GM19043 (cell line): Measurements from ENCODE around the gene FBLN7.

Experiments used
- ATAC-seq: cut with Tn5 transposase; IDR thresholded peaks from one replicate; pipeline ENCODE4 v1.9.1; 2021; ENCODE audit warnings: low read depth; ENCODE audit not compliant: unreplicated experiment

The FBLN7 gene

DNA sequence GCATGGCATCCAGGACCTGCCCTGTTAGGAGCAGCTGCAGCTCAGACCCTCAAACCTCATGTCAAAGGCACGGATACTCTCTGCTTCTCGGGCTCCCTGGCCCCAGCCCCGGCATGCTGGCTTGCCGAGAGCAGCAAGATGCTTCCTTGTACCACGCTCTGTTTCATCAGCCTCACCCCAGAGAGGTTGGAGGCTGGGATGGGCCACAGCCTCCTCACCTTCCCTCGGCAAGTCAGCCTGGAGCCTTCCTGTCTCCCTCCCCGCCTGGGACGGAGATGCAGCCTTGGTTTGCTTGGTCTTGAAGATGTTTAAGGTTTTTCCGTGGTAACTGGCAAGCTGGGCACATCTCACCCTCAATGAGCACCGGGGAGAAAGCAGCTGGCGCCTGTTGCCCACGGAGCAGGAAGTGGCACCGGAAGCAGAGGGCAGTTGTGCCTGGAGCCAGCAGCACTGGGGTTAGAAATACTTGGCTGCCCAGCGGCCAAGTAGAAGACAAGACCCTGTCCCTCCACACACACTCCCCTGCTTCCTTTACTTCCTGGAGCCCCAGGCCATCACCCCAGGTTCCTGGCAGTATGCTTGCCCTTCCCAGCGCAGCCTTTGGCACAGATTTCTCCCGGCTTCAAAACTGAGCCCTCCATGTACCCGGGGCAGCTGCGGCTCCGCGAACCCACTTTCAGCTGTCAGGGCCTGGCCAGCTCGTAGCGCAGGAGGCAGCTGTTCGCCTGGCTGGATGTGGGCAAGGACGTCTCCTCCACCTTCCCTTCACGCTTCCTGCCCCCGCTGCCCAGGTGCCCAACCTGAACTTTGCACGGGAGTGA lies 17.4 kb downstream of the FBLN7 start:
- no peak for ATAC-seq

DNA sequence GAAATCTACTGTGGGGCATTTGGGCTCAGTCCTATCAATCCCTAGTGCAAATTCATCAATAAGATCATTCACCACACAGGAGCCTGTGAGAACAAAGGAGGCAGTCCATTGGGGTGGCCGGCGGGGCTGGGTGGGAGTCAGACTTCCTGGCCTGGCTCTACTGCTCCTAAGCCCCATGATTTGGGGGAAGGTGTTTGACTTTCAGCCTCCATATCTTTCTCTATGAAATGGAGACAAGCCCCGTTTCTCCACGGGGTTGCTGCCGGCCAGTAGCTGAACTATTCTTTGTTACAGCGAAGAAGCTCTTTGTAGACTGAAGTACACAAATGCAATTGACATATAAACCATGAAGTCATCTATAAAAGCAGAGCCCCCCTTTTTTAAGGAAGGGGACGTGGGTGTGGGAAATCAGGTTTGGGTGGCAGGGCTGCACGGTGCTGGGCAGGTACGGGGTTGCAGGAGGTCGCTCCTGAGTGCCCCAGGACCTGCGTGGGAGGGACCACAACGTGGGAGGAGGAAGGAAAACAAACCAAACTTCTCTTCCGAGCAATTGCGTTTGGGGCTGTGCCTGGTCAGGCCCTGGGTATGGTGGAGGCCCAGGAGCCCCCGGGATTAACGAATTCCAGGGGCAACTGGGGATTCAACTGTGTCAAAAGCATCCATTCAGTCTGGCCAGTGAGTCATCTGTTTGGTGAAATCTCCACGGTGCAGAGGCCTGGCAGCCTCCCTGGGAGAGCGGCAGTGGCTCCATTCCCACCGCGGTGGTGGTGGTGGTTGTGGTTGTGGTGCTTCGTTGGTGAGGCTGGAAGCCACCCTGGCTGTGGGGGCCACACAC lies 18.2 kb downstream of the FBLN7 start:
- ATAC-seq, result no peak

DNA sequence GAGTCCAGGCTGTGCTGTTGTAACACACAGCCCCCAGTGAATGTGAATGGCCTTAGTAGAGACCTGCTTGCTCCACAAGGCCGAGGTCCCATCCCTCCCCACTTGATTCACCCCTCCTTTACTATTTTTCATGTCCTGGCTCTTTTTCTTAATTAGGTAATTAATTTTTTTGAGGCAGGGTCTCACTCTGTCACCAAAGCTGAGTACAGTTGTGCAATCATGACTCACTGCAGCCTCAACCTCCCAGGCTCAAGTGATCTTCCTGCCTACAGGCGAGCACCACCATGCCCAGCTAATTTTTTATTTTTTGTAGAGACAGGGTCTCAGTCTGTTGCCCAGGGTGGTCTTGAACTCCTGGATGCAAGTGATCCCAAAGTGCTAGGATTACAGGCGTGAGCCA lies 19.3 kb downstream of the FBLN7 start:
- ATAC-seq, result no peak

DNA sequence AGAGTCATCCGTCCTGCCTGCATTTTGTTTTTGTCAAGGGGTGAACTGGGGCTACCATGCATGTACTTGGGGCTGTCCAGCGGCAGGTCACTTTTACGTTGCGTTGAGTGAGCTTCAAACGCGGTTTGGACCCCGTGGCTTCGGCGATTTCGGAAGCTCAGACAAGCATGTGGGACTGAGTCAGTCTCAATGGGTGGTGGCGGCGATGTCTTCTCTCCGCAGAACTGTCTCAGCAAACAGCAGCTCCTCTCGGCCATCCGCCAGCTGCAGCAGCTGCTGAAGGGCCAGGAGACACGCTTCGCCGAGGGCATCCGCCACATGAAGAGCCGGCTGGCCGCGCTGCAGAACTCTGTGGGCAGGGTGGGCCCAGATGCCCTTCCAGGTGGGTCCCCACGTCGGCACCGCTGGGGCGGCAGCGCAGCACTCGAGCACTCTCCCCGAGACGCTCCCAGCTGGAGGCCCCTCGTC lies 21.3 kb downstream of the FBLN7 start:
- no peak for ATAC-seq

DNA sequence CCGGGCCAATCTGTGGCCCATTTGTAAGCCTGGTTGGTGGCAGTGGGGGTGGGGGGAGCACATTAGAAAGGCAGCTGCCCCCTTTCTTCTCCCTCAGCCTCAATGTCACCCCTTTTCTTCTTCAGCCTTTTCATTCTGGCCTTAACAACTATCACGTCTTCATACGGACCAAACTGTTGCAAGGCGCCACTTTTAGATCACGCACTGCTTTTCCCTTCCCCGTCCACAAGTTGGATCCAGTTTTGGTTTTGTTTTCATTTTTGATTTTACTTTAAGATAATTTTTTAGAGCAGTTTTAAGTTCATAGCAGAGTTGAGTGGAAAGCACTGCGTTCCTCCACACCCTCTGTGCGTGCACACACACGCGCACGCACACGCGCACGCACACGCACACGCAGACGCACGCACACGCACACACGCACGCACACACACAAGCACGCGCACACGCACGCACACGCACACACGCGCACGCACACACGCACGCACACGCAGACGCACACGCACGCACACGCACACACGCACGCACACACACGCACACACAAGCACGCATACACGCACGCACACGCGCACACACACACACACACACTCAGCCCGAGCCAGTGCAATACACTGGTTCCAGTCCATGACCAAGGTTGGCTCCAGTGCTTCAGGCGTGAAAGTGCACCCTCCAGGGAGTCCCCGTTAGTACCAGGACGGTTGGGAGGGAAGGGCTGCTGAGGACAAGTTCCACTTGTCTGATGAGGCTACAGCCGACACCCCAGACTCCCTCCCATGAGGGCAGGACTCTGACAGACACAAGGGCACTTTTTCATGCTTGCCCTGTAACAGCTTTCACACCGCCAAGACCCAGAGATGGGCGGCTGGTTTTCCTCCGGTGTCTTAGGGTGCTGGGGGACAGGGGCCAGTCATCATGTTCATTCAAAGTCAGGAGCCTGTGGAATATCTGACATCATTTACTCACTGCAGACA lies 22.4 kb downstream of the FBLN7 start:
- ATAC-seq, result no peak

DNA sequence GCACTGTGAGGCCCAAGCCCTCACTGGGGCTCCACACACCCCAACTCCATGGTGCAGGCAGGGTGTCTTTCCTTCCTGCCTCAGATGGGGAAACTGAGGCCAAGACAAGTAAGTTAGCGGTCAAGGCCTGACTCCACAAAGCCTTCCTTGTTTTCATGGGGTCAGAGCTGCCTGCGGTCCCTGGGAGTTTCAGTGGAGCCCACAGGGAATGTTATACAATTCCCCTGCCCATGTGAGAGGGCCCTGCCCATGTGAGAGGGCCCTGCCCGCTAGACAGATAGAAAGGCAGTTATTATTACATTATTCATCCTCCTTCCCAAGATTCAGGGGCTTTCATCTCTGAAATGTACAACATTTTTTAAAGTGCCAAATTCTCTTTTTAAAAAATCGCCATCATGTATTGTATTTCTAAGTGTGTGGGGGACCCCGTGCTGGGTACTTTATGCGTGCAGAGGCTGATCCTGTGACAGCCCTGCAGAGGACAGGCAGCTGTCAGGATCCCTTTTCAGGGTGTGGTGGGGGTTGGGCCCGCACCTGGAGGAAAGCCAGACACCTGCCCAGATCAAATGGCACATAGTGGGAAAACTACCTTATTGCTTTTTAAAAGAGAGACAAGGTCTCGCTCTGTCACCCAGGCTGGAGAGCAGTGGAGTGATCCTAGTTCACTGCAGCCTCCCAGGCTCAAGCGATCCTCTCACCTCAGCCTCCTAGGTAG lies 23.4 kb downstream of the FBLN7 start:
- no peak for ATAC-seq

DNA sequence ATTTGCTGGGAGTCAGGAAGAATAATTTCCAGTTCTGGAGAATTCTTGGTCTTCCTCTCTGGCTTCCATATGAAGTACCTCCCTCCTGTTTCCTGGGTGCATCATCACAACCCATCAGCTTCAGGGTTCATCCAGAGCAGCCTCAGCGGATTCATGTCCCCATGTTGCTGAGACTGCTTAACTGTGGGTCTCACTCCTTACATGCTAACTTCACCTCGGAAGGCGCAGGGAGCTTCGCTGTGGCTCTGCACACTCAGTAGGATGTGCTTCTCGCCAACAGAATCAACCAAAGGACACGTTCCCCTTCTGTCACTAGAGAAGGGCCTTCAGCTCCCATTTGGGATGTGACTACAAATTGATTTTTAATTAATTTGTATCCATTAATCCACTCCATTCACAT lies 24.2 kb downstream of the FBLN7 start:
- no peak for ATAC-seq

DNA sequence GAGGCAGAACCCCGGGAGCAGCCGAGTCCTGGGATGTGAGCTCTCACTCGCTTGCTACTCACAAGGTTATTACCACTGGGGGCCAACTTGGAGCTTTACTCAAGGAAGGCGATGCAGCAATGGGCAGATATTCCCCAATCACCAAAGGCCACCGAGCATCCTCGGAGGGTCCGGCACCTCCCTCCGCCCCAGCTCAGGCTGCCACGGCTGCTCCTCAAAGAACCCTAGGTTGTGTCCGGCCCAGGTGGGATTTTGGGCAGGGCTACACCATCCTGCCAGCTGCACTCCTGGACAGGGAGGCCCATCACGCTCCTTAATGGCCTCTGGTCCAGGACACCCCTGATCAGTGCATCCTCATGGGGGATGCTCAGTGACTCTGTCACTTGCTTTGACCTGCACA lies 24.8 kb downstream of the FBLN7 start:
- ATAC-seq, result no peak

DNA sequence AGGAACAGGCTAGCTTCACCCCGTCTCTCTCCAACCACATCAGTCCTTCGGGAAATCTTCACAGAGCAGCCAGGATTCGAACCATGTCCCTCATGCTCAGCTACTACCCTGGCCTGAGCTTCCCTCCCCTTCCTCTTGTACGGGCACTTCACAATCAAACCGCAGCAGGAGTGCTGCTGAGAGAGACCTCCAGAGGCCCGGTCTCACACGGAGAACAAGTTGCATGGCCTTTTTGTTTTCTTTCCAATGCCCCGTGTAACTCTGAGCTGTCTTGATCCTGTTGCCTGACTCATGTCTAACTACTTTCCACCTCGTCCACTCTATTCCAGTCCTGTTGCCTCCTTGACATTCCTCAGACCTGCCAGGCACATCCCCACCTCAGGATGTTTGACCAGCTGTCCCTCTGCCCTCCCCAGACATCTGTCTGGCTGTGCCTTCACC lies 25.4 kb downstream of the FBLN7 start:
- no peak for ATAC-seq

DNA sequence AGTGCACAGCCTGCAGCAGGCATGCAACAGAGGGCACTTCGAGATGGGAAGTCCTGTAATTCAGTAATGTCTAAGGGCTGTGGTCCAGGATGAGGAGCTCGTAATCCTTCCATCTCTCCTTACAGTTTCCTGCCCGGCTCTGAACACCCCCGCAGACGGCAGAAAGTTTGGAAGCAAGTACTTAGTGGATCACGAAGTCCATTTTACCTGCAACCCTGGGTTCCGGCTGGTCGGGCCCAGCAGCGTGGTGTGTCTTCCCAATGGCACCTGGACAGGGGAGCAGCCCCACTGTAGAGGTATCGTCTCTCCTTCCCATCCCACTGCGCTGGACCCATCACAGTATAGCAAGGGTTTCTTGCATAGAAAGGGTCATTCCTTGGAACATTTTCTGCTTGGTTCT lies 26.7 kb downstream of the FBLN7 start:
- no peak for ATAC-seq

DNA sequence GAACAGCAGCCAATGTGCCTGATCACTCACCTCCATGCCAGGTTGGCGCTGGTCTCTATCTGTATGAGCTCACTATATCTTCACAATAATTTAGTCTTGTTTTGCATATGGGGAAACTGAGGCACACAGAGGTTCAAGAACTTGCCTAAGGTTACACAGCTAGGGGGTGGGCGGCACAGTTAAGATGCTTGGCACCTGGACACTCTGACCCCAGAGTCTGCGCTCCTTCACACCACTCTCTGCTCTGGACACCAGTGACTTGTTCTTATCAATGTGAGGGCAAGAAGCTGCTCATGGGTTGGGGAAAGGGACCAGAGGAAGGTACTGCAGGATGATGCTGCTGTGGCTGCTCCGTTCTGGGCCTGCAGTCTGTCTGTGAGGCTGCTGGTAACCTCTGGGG lies 27.1 kb downstream of the FBLN7 start:
- no peak for ATAC-seq

DNA sequence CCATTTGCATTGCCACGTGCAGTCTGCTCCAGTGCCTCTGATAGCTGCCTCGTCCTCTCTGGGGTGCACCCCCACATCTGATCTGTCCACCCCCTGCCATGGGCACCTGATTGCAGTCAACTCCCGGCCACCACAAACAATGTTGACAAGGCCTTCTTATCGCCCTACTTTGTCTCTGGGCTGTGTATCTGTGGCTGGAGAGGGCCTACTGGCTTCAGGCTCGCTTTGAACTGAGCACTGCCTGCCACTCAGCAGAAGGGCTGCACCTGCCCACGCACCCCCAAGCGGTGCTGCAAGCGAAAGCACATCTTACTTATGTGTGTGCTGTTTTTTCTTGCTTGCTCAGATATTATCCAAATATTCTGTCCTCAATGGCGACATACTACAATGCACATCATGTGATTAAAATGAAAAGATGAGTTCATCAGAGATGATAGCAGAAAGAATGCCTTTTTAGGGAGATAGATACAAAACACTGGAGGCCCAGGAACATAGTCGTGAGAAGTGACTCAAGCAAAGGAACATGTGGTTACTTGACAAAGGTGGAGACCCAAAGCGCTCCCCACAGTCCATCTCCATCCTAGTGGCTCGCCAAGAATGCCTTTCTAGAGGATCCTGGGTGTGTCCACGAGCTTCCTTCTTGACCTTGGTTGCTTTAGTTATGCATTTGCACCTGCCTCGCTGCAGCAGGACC lies 28.8 kb downstream of the FBLN7 start:
- ATAC-seq, result no peak

DNA sequence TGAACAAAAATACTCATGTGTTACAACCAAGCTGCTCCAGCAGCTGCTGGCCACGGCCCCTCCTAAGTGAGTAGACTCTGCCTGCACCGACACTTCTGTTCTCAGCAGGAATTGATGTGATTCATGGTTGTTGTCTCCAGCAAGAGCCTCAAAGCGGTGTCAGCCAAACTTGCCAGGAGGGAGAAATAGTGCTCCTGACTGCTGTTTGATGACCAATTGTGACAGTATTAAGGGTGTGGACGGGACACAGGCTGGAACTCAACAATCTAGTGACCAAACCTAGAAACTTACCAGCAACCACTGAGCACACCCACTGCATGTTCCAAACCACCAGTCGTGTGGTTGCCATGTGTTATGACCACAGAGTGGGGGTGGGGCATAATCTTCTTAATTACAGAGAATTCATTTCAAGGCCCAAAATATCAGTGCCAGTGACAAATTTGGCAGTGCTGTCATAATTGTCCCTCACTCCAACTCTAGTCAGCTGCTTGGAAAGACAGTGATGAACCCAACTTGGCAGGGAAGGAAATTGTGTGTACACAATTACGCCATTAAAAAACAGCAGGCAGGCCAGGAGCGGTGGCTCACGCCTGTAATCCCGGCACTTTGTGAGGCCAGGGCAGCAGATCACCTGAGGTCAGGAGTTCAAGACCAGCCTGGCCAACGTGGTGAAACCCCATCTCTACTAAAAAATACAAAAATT lies 30.4 kb downstream of the FBLN7 start:
- no peak for ATAC-seq

DNA sequence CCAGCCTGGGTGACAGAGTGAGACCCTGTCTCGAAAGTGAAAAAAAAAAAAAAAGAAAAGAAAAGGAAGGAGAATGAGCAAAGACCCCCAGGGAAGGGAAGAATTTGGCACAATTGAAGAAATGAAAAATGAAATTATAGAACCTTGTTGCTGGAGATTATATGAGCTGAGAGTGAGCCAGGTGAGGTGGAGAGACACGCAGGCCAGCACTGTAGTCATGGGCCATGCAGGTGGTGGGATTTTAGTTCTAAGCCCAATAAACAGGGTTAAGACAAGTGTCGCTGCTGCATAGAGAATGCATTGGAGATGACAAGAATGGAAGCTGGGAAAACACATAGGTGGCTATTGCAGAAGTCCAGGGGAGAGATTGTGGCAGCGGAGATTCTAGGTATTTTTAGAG lies 32.3 kb downstream of the FBLN7 start:
- ATAC-seq, result no peak

DNA sequence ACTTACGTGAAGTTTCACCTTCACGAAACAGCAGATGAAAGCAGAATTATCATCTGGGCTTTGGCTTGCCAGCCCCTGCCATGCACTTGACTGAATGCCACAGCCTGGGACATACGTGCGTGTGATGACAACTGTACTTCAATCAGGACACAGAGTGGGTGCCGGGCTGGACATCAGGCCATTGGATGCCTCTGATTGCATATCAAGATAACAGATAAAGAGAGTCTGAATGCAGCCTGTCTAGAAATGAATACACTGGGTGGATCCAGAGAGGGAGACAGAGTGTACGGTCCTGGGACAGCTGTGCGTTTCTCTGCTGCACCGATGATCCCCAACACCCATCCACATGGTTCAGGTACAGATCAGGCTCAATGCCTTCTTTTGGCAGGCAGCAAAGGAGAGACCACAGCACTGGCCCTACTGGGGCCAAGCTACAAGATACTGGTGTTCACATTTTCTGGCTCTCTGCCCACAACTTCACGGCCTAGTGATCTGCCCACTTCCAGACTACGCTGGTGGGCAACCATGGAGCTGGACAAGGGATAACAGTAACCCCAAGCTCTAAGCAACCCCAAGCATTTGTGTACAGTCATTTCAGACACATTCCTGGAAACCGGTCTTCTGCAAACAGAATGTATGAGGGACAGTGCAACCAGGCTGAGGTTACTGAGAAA lies 35.6 kb downstream of the FBLN7 start:
- ATAC-seq, result no peak

DNA sequence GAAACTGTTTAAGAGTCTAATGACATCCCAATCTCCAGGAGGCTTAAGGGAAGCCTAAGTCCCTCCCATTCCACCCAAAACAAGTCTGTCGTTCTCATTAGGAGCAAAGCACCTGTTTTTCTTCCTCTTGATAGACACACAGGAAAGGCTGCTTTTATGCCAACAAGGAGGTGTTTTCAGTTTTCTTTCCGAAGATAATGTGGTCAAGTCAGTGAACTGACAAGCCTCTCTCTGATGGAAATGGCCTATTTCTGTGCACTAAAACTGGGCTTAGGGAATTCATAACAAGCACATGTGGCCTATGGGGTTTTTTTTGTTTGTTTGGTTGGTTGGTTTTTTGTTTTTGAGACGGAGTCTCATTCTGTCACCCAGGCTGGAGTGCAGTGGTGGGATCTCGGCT lies 36.2 kb downstream of the FBLN7 start:
- no peak for ATAC-seq

DNA sequence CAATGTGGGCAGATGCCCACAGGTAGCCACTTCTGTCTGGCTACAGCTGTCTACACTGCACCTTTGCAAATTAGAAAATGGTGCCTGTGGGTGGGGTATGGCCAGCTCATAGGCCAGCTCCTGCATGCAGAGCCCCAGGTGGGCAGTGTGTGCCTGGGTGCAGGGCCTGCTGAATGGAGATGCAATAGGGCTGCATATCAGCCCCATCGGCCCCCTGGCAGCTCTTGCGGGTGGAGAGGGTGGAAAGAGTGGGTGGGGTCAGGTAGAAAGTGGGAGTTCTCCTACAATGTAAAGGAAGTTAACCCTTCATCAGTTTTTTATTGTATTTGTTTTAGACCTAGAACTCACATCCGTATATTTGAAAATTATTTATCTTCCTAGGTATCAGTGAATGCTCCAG lies 37.1 kb downstream of the FBLN7 start:
- no peak for ATAC-seq

DNA sequence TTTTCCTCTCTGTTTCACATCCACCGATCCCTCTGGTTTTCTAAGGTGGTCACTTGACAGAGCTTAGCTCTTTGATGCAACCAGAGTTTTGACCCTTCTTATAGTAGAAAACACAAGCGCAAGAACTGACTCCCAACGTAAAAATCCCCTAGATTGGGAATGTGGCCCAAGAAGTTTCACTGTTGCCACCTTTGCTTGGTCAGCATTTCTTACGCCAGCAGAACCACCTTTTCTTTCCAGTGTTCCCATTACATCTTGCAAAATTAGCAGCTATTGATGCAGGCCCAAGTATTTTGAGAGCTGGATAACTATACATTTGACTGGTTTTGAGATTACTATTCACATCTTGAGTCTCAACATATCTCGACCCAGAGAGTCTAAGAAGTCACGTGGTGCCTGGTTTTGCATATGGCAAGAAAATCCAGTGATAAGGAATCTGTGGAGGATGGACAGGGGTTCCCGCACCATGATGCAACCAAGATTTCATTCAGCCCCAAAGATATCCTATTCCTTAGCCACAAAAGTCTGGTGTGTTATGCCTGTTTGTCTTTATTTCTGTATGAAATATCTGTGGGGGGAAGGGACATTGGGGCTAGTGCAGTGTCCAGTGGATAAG lies 37.9 kb downstream of the FBLN7 start:
- ATAC-seq, result no peak
